ENCODE data around the gene EXOC2.

GRCh38 chr6:617456-618100 lies 75.4 kb downstream of the EXOC2 start:
- TF ChIP-seq RELA (CRISPR knock-in tag; IDR thresholded peaks at IDR 0.05; ENCODE audit: borderline replicate concordance) (no peak), ZBTB43 (CRISPR knock-in tag; IDR thresholded peaks at IDR 0.05) (no peak), FOXP4 (CRISPR knock-in tag; IDR thresholded peaks at IDR 0.05) (no peak), MAX (CRISPR knock-in tag; IDR thresholded peaks at IDR 0.05) (no peak), CTCF (IDR thresholded peaks at IDR 0.05) (no peak), USF1 (CRISPR knock-in tag; IDR thresholded peaks at IDR 0.05) (no peak), ZNF121 (CRISPR knock-in tag; IDR thresholded peaks at IDR 0.05) (no peak), USF2 (CRISPR knock-in tag; IDR thresholded peaks at IDR 0.05) (no peak), MLX (CRISPR knock-in tag; IDR thresholded peaks at IDR 0.05) (no peak), CREB1 (CRISPR knock-in tag; IDR thresholded peaks at IDR 0.05) (no peak), MYBL2 (CRISPR knock-in tag; IDR thresholded peaks at IDR 0.05) (no peak), CREM (CRISPR knock-in tag; IDR thresholded peaks at IDR 0.05) (no peak)

Measured in WTC11 (cell line).